ENCODE measurements around the gene LCLAT1.

DNA sequence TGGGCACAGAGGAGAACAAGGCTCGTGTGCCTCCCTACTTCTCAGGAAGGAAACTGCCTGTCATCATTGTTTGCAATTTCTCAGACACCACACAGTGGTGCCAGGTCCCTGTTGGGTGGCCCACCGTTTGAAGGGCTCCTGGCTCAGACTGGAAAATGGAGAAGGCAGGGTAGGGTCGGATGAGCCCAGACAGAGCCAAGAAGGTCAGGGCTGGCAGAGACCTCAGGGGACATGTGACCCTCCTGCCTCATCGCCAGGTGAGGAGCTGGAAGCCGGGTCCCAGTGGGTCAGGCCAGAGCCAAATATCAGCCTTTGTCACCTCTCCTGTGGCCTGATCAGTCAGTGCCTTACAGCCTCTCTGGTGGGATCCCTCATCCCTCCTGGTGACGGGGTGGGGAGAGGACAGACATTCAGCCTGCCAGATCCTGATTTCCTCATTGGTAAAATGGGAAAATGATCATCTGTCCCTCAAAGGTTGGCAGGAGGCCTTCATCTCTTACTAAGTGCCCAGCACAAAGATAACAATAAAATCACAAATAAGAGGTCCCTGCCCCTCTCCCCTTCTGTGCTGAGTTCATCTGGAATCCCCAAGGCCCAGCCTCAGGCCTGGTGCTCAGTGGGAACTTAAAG, 242.6 kb downstream of the LCLAT1 start:
- TF ChIP-seq, protein P1, sequence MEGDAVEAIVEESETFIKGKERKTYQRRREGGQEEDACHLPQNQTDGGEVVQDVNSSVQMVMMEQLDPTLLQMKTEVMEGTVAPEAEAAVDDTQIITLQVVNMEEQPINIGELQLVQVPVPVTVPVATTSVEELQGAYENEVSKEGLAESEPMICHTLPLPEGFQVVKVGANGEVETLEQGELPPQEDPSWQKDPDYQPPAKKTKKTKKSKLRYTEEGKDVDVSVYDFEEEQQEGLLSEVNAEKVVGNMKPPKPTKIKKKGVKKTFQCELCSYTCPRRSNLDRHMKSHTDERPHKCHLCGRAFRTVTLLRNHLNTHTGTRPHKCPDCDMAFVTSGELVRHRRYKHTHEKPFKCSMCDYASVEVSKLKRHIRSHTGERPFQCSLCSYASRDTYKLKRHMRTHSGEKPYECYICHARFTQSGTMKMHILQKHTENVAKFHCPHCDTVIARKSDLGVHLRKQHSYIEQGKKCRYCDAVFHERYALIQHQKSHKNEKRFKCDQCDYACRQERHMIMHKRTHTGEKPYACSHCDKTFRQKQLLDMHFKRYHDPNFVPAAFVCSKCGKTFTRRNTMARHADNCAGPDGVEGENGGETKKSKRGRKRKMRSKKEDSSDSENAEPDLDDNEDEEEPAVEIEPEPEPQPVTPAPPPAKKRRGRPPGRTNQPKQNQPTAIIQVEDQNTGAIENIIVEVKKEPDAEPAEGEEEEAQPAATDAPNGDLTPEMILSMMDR (IDR thresholded peaks at IDR 0.05; ENCODE audit: low read depth, low read length) = no peak
- TF ChIP-seq EZH2phosphoT487 (IDR thresholded peaks at IDR 0.05; ENCODE audit: low read depth) = no peak

All from OCI-LY3 (cell line).